ENCODE data around the gene PNMA5.

- TF ChIP-seq CTCF (IDR thresholded peaks at IDR 0.05; ENCODE audit: low read depth, low read length, poor library complexity, severe bottlenecking) (no peak), EZH2phosphoT487 (IDR thresholded peaks at IDR 0.05; ENCODE audit: borderline replicate concordance, low read length) (no peak)
These were observed 3.4 kb upstream of the PNMA5 start for GRCh38 chrX:152997337-152997736.
